Trophoblast cell (in vitro differentiated cells and primary cell): ENCODE data around the gene BLACAT1.

Experiments
- DNase-seq, 2 donors: peaks; one replicate each; pipeline ENCODE4 v3.0.0-alpha.2; 2016
- H2AFZ ChIP-seq: 2 replicates; pipeline ENCODE4 v1.6.1; 2013; ENCODE audit warnings: low read length, moderate library complexity, mild to moderate bottlenecking; ENCODE audit not compliant: insufficient read depth, poor library complexity
- H2AK5ac ChIP-seq: 2 replicates; pipeline ENCODE4 v1.6.1; 2013; ENCODE audit warnings: mild to moderate bottlenecking, low read length
- H2BK120ac ChIP-seq: 2 replicates; pipeline ENCODE4 v1.6.1; 2013; ENCODE audit warnings: low read length, mild to moderate bottlenecking, moderate library complexity; ENCODE audit not compliant: insufficient read depth, poor library complexity
- H2BK12ac ChIP-seq: 2 replicates; pipeline ENCODE4 v1.6.1; 2013; ENCODE audit warnings: mild to moderate bottlenecking, low read length, moderate library complexity
- H2BK5ac ChIP-seq: 2 replicates; pipeline ENCODE4 v1.6.1; 2013; ENCODE audit warnings: low read length, low read depth, moderate library complexity, mild to moderate bottlenecking; ENCODE audit not compliant: poor library complexity
- H3K14ac ChIP-seq: 2 replicates; pipeline ENCODE4 v1.6.1; 2013; ENCODE audit warnings: mild to moderate bottlenecking, low read length
- H3K18ac ChIP-seq: 2 replicates; pipeline ENCODE4 v1.6.1; 2013; ENCODE audit warnings: mild to moderate bottlenecking, low read length
- H3K23ac ChIP-seq: 2 replicates; pipeline ENCODE4 v1.6.1; 2013; ENCODE audit warnings: low read length
- H3K27ac ChIP-seq: 2 replicates; pipeline ENCODE4 v1.5.1; 2013; ENCODE audit warnings: low read depth, mild to moderate bottlenecking, inconsistent platforms, low read length, moderate library complexity
- H3K27me3 ChIP-seq: 2 replicates; pipeline ENCODE4 v1.6.1; 2013; ENCODE audit warnings: inconsistent platforms, mild to moderate bottlenecking, low read length, moderate library complexity; ENCODE audit not compliant: insufficient read depth
- H3K36me3 ChIP-seq, 2 experiments: 1 replicate in 1 of 2; 2 replicates in 1 of 2; pipeline ENCODE4 v1.6.1; 2013; ENCODE audit warnings: low read length in 2 of 2, mild to moderate bottlenecking in 2 of 2, moderate library complexity in 1 of 2; ENCODE audit not compliant: insufficient read depth in 2 of 2, control insufficient read depth in 1 of 2
- H3K4ac ChIP-seq: 2 replicates; pipeline ENCODE4 v1.6.1; 2013; ENCODE audit warnings: low read depth, mild to moderate bottlenecking, low read length, moderate library complexity
- H3K4me1 ChIP-seq, 2 experiments: 1 replicate in 1 of 2; 2 replicates in 1 of 2; pipeline ENCODE4 v1.6.1; 2013; ENCODE audit warnings: low read length in 2 of 2, mild to moderate bottlenecking in 2 of 2, moderate library complexity in 1 of 2; ENCODE audit not compliant: insufficient read depth in 2 of 2, control insufficient read depth in 1 of 2
- H3K4me2 ChIP-seq: 2 replicates; pipeline ENCODE4 v1.6.1; 2013; ENCODE audit warnings: inconsistent platforms, mild to moderate bottlenecking, low read length, moderate library complexity
- H3K4me3 ChIP-seq: 2 replicates; pipeline ENCODE4 v1.5.1; 2013; ENCODE audit warnings: mild to moderate bottlenecking, low read depth, low read length, inconsistent platforms
- H3K79me1 ChIP-seq: one replicate; pipeline ENCODE4 v1.6.1; 2013; ENCODE audit warnings: low read length
- H3K79me2 ChIP-seq: 2 replicates; pipeline ENCODE4 v1.6.1; 2013; ENCODE audit warnings: low read length, mild to moderate bottlenecking; ENCODE audit not compliant: control insufficient read depth, insufficient read depth, poor library complexity
- H3K9ac ChIP-seq: 2 replicates; pipeline ENCODE4 v1.6.1; 2013; ENCODE audit warnings: mild to moderate bottlenecking, low read length
- H3K9me3 ChIP-seq: 2 replicates; pipeline ENCODE4 v1.6.1; 2013; ENCODE audit warnings: low read depth, mild to moderate bottlenecking, control low read depth, inconsistent platforms, low read length; ENCODE audit not compliant: insufficient read depth
- H4K12ac ChIP-seq: 2 replicates; pipeline ENCODE4 v1.6.1; 2013; ENCODE audit warnings: low read depth, mild to moderate bottlenecking, low read length, moderate library complexity
- H4K8ac ChIP-seq: 2 replicates; pipeline ENCODE4 v1.6.1; 2013; ENCODE audit warnings: low read depth, mild to moderate bottlenecking, low read length, moderate library complexity
- H4K91ac ChIP-seq: one replicate; pipeline ENCODE4 v1.6.1; 2013; ENCODE audit warnings: low read depth, mild to moderate bottlenecking, low read length, moderate library complexity
- WGBS: extraction: QIAGEN DNeasy Blood & Tissue Kit; methylation state at CpG from one replicate; pipeline ENCODE4 v1.1.7; 2013; ENCODE audit warnings: missing lambda C conversion rate; ENCODE audit not compliant: insufficient read length, insufficient coverage; ENCODE audit errors: extremely low coverage; 5-methylcytosine and 5-hydroxymethylcytosine counted together

Gene BLACAT1

GRCh38 chr1:205444300-205444930 lies 11.4 kb downstream of the BLACAT1 start:
- H4K12ac ChIP-seq, result no peak overlapping the region
- H3K9ac ChIP-seq, result no peak overlapping the region
- H2AFZ ChIP-seq, result no peak overlapping the region
- H3K4me1 ChIP-seq, result peaks cover 49 to 53% of the 10 kb centered on the region in 2 experiments
- H3K27me3 ChIP-seq, result no peaks in the 10 kb centered on the region
- H3K23ac ChIP-seq, result no peak overlapping the region
- no peak overlapping the region for H4K91ac ChIP-seq
- no peak overlapping the region for H3K14ac ChIP-seq
- H3K27ac ChIP-seq, result no peak overlapping the region
- WGBS, result no CpG with 5 or more reads among the region's 10 CpGs
- peaks cover 12% of the 10 kb centered on the region for H3K79me1 ChIP-seq
- no peak overlapping the region for H4K8ac ChIP-seq
- no peak overlapping the region for H3K4me3 ChIP-seq
- H2BK5ac ChIP-seq, result no peak overlapping the region
- no peak for DNase-seq
- peaks cover 0 to 5% of the 10 kb centered on the region in 2 experiments for H3K36me3 ChIP-seq
- H3K9me3 ChIP-seq, result no peaks in the 10 kb centered on the region
- H3K4me2 ChIP-seq, result no peak overlapping the region
- no peak overlapping the region for H2BK12ac ChIP-seq
- H2BK120ac ChIP-seq, result no peak overlapping the region
- peaks cover 12% of the 10 kb centered on the region for H3K79me2 ChIP-seq
- H2AK5ac ChIP-seq, result no peak overlapping the region
- H3K18ac ChIP-seq, result no peak overlapping the region
- no peak overlapping the region for H3K4ac ChIP-seq

GRCh38 chr1:205443585-205444299 lies 12.1 kb downstream of the BLACAT1 start:
- Histone ChIP-seq H3K36me3 (peaks cover 0 to 5% of the 10 kb centered on the region in 2 experiments), H3K79me2 (peaks cover 6% of the 10 kb centered on the region), H2BK120ac (no peak overlapping the region), H3K4ac (no peak overlapping the region), H3K9me3 (no peaks in the 10 kb centered on the region), H3K14ac (no peak overlapping the region), H2AK5ac (no peak overlapping the region), H3K4me1 (peaks cover 43 to 47% of the 10 kb centered on the region in 2 experiments), H3K27me3 (no peaks in the 10 kb centered on the region), H4K12ac (no peak overlapping the region), H3K4me2 (no peak overlapping the region), H3K4me3 (no peak overlapping the region), H3K23ac (no peak overlapping the region), H3K18ac (no peak overlapping the region), H4K8ac (no peak overlapping the region), H2AFZ (no peak overlapping the region), H3K27ac (no peak overlapping the region), H3K79me1 (peaks cover 6% of the 10 kb centered on the region), H3K9ac (no peak overlapping the region), H2BK5ac (no peak overlapping the region), H2BK12ac (no peak overlapping the region), H4K91ac (no peak overlapping the region)
- no peak for DNase-seq
- no CpG with 5 or more reads among the region's 7 CpGs for WGBS

GRCh38 chr1:205442051-205442725 lies 13.7 kb downstream of the BLACAT1 start:
- Histone ChIP-seq H2AFZ (no peak overlapping the region), H3K4me2 (no peak overlapping the region), H3K79me2 (no peaks in the 10 kb centered on the region), H2AK5ac (no peak overlapping the region), H4K91ac (no peak overlapping the region), H3K9ac (no peak overlapping the region), H4K8ac (no peak overlapping the region), H3K79me1 (peaks cover 2% of the 10 kb centered on the region), H3K4ac (no peak overlapping the region), H3K36me3 (peaks cover 0 to 6% of the 10 kb centered on the region in 2 experiments), H3K4me1 (peaks cover 32% of the 10 kb centered on the region in 2 experiments), H3K14ac (no peak overlapping the region), H3K27ac (no peak overlapping the region), H2BK12ac (no peak overlapping the region), H3K9me3 (no peaks in the 10 kb centered on the region), H3K23ac (no peak overlapping the region), H2BK120ac (no peak overlapping the region), H3K18ac (no peak overlapping the region), H2BK5ac (no peak overlapping the region), H3K4me3 (no peak overlapping the region), H4K12ac (no peak overlapping the region), H3K27me3 (no peaks in the 10 kb centered on the region)
- DNase-seq, result no peak
- no CpG with 5 or more reads among the region's 12 CpGs for WGBS

- no peak overlapping the region for H2BK12ac ChIP-seq
- no peak overlapping the region for H4K12ac ChIP-seq
- peaks cover 0 to 6% of the 10 kb centered on the region in 2 experiments for H3K36me3 ChIP-seq
- H2AK5ac ChIP-seq, result no peak overlapping the region
- H3K27ac ChIP-seq, result no peak overlapping the region
- H3K4me1 ChIP-seq, result peaks cover 28 to 29% of the 10 kb centered on the region in 2 experiments
- no peak overlapping the region for H3K18ac ChIP-seq
- no peak overlapping the region for H2BK120ac ChIP-seq
- H2BK5ac ChIP-seq, result no peak overlapping the region
- no peaks in the 10 kb centered on the region for H3K27me3 ChIP-seq
- H3K79me2 ChIP-seq, result no peaks in the 10 kb centered on the region
- no peak overlapping the region for H3K9ac ChIP-seq
- H3K4me3 ChIP-seq, result no peak overlapping the region
- no peak overlapping the region for H3K23ac ChIP-seq
- no peak overlapping the region for H3K4me2 ChIP-seq
- no peaks in the 10 kb centered on the region for H3K9me3 ChIP-seq
- H3K4ac ChIP-seq, result no peak overlapping the region
- no peak overlapping the region for H2AFZ ChIP-seq
- H3K14ac ChIP-seq, result no peak overlapping the region
- DNase-seq, result no peak
- no CpG with 5 or more reads among the region's 3 CpGs for WGBS
- H4K8ac ChIP-seq, result no peak overlapping the region
- H4K91ac ChIP-seq, result no peak overlapping the region
- H3K79me1 ChIP-seq, result peaks cover 2% of the 10 kb centered on the region
Observed at GRCh38 chr1:205441716-205442050, 14.2 kb downstream of the BLACAT1 start.
